Measurements from ENCODE around the gene REG4.

DNA sequence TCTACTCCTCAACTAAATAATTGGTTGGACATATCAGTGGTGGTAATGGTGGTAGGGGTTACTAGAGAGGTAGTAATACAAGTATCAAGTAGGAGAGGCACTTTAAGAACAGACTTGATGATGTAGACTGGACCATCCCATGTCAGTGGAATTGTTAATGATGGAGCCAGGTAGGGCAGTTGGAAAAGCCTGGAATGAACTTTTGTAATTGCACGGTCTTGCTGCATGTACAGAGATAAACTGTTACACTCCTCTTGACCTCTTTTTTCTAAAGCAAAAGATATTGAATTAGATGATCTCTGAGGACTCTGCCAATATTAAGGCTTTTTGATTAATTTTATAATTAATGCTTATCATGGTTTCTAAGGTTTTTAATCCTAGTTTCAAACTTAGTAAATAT, 48.3 kb downstream of the REG4 start:
- TF ChIP-seq, protein P1, sequence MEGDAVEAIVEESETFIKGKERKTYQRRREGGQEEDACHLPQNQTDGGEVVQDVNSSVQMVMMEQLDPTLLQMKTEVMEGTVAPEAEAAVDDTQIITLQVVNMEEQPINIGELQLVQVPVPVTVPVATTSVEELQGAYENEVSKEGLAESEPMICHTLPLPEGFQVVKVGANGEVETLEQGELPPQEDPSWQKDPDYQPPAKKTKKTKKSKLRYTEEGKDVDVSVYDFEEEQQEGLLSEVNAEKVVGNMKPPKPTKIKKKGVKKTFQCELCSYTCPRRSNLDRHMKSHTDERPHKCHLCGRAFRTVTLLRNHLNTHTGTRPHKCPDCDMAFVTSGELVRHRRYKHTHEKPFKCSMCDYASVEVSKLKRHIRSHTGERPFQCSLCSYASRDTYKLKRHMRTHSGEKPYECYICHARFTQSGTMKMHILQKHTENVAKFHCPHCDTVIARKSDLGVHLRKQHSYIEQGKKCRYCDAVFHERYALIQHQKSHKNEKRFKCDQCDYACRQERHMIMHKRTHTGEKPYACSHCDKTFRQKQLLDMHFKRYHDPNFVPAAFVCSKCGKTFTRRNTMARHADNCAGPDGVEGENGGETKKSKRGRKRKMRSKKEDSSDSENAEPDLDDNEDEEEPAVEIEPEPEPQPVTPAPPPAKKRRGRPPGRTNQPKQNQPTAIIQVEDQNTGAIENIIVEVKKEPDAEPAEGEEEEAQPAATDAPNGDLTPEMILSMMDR (conservative IDR thresholded peaks at IDR 0.05 in 1 of 2, IDR thresholded peaks at IDR 0.05 in 1 of 2; ENCODE audit: extremely low read depth in 1 of 2, insufficient read depth in 1 of 2, low read depth in 1 of 2, low read length in 2 of 2) = no peak
- no peak for TF ChIP-seq EZH2 (IDR thresholded peaks at IDR 0.05; ENCODE audit: borderline replicate concordance, low read length)

Measured in mammary epithelial cell (primary cell).